Measurements from ENCODE around the gene LEMD2. TPM values are rescaled to one million over a fixed set of nuclear protein-coding genes. Genes with fewer than 3 reads are reported as not detected.

Gene LEMD2
- total RNA-seq, 1 experiment from 2014 or later = 65.1 TPM

Other genes with a start within 250 kb of the LEMD2 start
- gene BAK1, start 208.9 kb downstream of the LEMD2 start, total RNA-seq (2014; rRNA removed; shearing (Covaris generic)) = 200 and 209 TPM in 2 replicates
- 66.0 and 67.9 TPM in 2 replicates for gene ITPR3, start 167.8 kb downstream of the LEMD2 start, total RNA-seq (2014; rRNA removed; shearing (Covaris generic))
- gene UQCC2, start 77.4 kb downstream of the LEMD2 start, total RNA-seq (2014; rRNA removed; shearing (Covaris generic)) = 24.9 and 51.4 TPM in 2 replicates
- 42.6 and 51.1 TPM in 2 replicates for gene IP6K3, start 42.2 kb downstream of the LEMD2 start, total RNA-seq (2014; rRNA removed; shearing (Covaris generic))
- 2.5 TPM in 1 of 2 replicates, not detected in the other for gene MLN, start 14.9 kb upstream of the LEMD2 start, total RNA-seq (2014; rRNA removed; shearing (Covaris generic))